ENCODE measurements around the gene HSPB9.

The HSPB9 gene

GRCh38 chr17:42163696-42164407 is 41.2 kb downstream of the HSPB9 start:
- TF ChIP-seq ESRRG (CRISPR knock-in tag; IDR thresholded peaks at IDR 0.05) (no peak), ZC3H10 (CRISPR knock-in tag; IDR thresholded peaks at IDR 0.05) (no peak), ZNF8 (CRISPR knock-in tag; IDR thresholded peaks at IDR 0.05) (no peak), RARB (CRISPR knock-in tag; IDR thresholded peaks at IDR 0.05) (no peak), PPARA (CRISPR knock-in tag; IDR thresholded peaks at IDR 0.05; ENCODE audit: borderline replicate concordance) (no peak), ARNTL (CRISPR knock-in tag; IDR thresholded peaks at IDR 0.05; ENCODE audit: borderline replicate concordance, low read depth) (no peak), SNAI2 (CRISPR knock-in tag; IDR thresholded peaks at IDR 0.05) (no peak), ZNF70 (CRISPR knock-in tag; IDR thresholded peaks at IDR 0.05) (no peak), ZFP30 (CRISPR knock-in tag; IDR thresholded peaks at IDR 0.05) (no peak), PATZ1 (CRISPR knock-in tag; IDR thresholded peaks at IDR 0.05; ENCODE audit: borderline replicate concordance) (no peak)
- TF ChIP-seq, protein P1, sequence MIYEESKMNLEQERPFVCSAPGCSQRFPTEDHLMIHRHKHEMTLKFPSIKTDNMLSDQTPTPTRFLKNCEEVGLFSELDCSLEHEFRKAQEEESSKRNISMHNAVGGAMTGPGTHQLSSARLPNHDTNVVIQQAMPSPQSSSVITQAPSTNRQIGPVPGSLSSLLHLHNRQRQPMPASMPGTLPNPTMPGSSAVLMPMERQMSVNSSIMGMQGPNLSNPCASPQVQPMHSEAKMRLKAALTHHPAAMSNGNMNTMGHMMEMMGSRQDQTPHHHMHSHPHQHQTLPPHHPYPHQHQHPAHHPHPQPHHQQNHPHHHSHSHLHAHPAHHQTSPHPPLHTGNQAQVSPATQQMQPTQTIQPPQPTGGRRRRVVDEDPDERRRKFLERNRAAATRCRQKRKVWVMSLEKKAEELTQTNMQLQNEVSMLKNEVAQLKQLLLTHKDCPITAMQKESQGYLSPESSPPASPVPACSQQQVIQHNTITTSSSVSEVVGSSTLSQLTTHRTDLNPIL (CRISPR knock-in tag; IDR thresholded peaks at IDR 0.05; ENCODE audit: low read depth): no peak
- TF ChIP-seq, protein P2, sequence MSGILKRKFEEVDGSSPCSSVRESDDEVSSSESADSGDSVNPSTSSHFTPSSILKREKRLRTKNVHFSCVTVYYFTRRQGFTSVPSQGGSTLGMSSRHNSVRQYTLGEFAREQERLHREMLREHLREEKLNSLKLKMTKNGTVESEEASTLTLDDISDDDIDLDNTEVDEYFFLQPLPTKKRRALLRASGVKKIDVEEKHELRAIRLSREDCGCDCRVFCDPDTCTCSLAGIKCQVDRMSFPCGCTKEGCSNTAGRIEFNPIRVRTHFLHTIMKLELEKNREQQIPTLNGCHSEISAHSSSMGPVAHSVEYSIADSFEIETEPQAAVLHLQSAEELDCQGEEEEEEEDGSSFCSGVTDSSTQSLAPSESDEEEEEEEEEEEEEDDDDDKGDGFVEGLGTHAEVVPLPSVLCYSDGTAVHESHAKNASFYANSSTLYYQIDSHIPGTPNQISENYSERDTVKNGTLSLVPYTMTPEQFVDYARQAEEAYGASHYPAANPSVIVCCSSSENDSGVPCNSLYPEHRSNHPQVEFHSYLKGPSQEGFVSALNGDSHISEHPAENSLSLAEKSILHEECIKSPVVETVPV (CRISPR knock-in tag; IDR thresholded peaks at IDR 0.05): no peak
- TF ChIP-seq, protein P3, sequence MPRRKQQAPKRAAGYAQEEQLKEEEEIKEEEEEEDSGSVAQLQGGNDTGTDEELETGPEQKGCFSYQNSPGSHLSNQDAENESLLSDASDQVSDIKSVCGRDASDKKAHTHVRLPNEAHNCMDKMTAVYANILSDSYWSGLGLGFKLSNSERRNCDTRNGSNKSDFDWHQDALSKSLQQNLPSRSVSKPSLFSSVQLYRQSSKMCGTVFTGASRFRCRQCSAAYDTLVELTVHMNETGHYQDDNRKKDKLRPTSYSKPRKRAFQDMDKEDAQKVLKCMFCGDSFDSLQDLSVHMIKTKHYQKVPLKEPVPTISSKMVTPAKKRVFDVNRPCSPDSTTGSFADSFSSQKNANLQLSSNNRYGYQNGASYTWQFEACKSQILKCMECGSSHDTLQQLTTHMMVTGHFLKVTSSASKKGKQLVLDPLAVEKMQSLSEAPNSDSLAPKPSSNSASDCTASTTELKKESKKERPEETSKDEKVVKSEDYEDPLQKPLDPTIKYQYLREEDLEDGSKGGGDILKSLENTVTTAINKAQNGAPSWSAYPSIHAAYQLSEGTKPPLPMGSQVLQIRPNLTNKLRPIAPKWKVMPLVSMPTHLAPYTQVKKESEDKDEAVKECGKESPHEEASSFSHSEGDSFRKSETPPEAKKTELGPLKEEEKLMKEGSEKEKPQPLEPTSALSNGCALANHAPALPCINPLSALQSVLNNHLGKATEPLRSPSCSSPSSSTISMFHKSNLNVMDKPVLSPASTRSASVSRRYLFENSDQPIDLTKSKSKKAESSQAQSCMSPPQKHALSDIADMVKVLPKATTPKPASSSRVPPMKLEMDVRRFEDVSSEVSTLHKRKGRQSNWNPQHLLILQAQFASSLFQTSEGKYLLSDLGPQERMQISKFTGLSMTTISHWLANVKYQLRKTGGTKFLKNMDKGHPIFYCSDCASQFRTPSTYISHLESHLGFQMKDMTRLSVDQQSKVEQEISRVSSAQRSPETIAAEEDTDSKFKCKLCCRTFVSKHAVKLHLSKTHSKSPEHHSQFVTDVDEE (CRISPR knock-in tag; IDR thresholded peaks at IDR 0.05): no peak
- no peak for ATAC-seq

DNA sequence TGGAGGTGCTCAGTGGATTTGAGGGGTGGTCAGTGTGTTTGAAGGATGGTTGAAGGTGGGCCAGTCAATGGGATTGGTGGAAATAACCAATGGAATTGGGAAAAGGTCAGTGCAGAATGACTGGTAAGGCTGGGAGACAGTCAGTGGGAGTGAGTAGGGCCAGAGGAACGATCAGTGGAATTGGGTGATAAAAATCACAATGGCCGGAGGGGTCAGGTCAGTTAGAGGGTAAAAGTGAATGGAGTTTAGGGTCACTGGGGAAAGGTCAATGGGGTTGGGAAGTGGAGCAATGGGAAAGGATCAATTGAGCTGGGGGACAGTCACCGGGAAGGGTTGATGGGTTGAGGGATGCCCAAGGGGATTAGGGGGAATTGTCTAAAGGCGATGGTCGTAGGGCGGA is 43.1 kb downstream of the HSPB9 start:
- TF ChIP-seq CSDC2 (CRISPR knock-in tag; IDR thresholded peaks at IDR 0.05): no peak
- TF ChIP-seq GLIS3 (CRISPR knock-in tag; IDR thresholded peaks at IDR 0.05): no peak
- TF ChIP-seq PPARA (CRISPR knock-in tag; IDR thresholded peaks at IDR 0.05; ENCODE audit: borderline replicate concordance): no peak
- TF ChIP-seq ISL1 (CRISPR knock-in tag; IDR thresholded peaks at IDR 0.05): no peak
- TF ChIP-seq, protein P1 (CRISPR knock-in tag; IDR thresholded peaks at IDR 0.05; ENCODE audit: low read depth): no peak
- no peak for TF ChIP-seq RARB (CRISPR knock-in tag; IDR thresholded peaks at IDR 0.05)
- TF ChIP-seq ZFP3 (CRISPR knock-in tag; IDR thresholded peaks at IDR 0.05): no peak
- no peak for TF ChIP-seq TOX (CRISPR knock-in tag; IDR thresholded peaks at IDR 0.05; ENCODE audit: borderline replicate concordance)
- ATAC-seq: no peak

DNA sequence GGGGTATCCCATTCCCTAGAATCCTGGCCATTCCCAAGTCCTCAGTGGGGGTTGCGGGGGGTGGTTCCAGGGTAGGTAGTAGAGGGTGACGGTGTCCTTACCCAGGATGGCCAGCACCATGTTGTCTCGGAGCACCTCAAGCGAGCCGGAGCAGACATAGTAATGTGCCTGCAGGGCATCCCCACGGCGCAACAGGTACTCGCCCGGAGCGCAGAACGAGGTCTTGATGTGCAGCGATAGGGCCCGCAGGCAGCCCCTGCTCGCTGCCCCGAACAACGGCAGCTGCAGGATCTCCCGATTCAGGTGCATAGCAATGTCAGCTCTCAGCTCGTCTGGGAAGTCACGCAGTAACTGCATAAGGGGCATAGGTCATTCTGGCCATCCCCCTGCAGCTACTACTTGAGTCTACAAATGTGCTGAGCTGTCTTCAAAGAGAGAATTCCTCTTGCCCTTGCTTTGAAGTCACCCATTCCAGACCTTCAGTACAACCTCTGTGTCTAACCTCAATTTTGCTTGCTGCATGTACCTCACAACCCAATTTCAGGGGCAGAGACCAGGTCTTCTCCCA is 43.7 kb downstream of the HSPB9 start:
- ATAC-seq: no peak
- TF ChIP-seq GLIS3 (CRISPR knock-in tag; IDR thresholded peaks at IDR 0.05) (no peak), ZNF70 (CRISPR knock-in tag; IDR thresholded peaks at IDR 0.05) (no peak), ZFP30 (CRISPR knock-in tag; IDR thresholded peaks at IDR 0.05) (no peak), CSDC2 (CRISPR knock-in tag; IDR thresholded peaks at IDR 0.05) (no peak), PPARA (CRISPR knock-in tag; IDR thresholded peaks at IDR 0.05; ENCODE audit: borderline replicate concordance) (no peak), BACH2 (CRISPR knock-in tag; IDR thresholded peaks at IDR 0.05; ENCODE audit: borderline replicate concordance) (no peak), ZNF8 (CRISPR knock-in tag; IDR thresholded peaks at IDR 0.05) (no peak), RARB (CRISPR knock-in tag; IDR thresholded peaks at IDR 0.05) (no peak), ARNTL (CRISPR knock-in tag; IDR thresholded peaks at IDR 0.05; ENCODE audit: borderline replicate concordance, low read depth) (no peak), ZNF565 (CRISPR knock-in tag; conservative IDR thresholded peaks at IDR 0.05; ENCODE audit: low read depth) (no peak), ISL1 (CRISPR knock-in tag; IDR thresholded peaks at IDR 0.05) (no peak), PATZ1 (CRISPR knock-in tag; IDR thresholded peaks at IDR 0.05; ENCODE audit: borderline replicate concordance) (no peak)
- TF ChIP-seq, protein P3 (CRISPR knock-in tag; IDR thresholded peaks at IDR 0.05): no peak
- TF ChIP-seq, protein P1 (CRISPR knock-in tag; IDR thresholded peaks at IDR 0.05; ENCODE audit: low read depth): no peak
